ELR (cell line): Measurements from ENCODE around the gene SLC2A6.
"Not testable (repeated sequence)": the region's sequence is repeated elsewhere in the genome, so short reads cannot be mapped to it uniquely, and the experiment has no call there.

Experiments
- DNase-seq: peaks from one replicate; pipeline ENCODE4 v3.0.0-alpha.2; 2015; ENCODE audit warnings: low read depth

Gene SLC2A6

GRCh38 chr9:133460405-133461175, 18.3 kb downstream of the SLC2A6 start:
- peak; percentile 23 for DNase-seq

GRCh38 chr9:133459476-133460404, 19.2 kb downstream of the SLC2A6 start, which contains the start of gene CACFD1:
Gene CACFD1 (plus strand): TSS chr9:133459978. CDS start chr9:133460067, 89 bp downstream.
- peak; percentile 95 for DNase-seq

- DNase-seq = no peak
Observed at GRCh38 chr9:133458643-133459312, 20.1 kb downstream of the SLC2A6 start.

- no peak for DNase-seq
Observed at GRCh38 chr9:133457748-133458147, 21.2 kb downstream of the SLC2A6 start.

GRCh38 chr9:133457233-133457632, 21.7 kb downstream of the SLC2A6 start:
- no peak for DNase-seq

- no peak for DNase-seq
Observed at GRCh38 chr9:133456409-133456808, 22.5 kb downstream of the SLC2A6 start.

GRCh38 chr9:133455936-133456335, 23.0 kb downstream of the SLC2A6 start:
- DNase-seq = no peak

GRCh38 chr9:133454943-133455673, 23.8 kb downstream of the SLC2A6 start:
- no peak for DNase-seq

- no peak for DNase-seq
Observed at GRCh38 chr9:133454325-133454724, 24.6 kb downstream of the SLC2A6 start.

GRCh38 chr9:133453651-133454050, 25.2 kb downstream of the SLC2A6 start:
- no peak for DNase-seq

GRCh38 chr9:133452562-133452961, 26.3 kb downstream of the SLC2A6 start:
- DNase-seq = no peak

GRCh38 chr9:133451865-133452264, 27.0 kb downstream of the SLC2A6 start:
- not testable (repeated sequence) for DNase-seq

- DNase-seq = peak; percentile 46
Observed at GRCh38 chr9:133449760-133450159, 29.1 kb downstream of the SLC2A6 start.

GRCh38 chr9:133448487-133448972, 30.4 kb downstream of the SLC2A6 start:
- DNase-seq = no peak

- no peak for DNase-seq
Observed at GRCh38 chr9:133445293-133445969, 33.5 kb downstream of the SLC2A6 start.

GRCh38 chr9:133443982-133444381, 34.9 kb downstream of the SLC2A6 start:
- DNase-seq = peak; percentile 55

- DNase-seq = no peak
Observed at GRCh38 chr9:133443248-133443647, 35.7 kb downstream of the SLC2A6 start.

- no peak for DNase-seq
Observed at GRCh38 chr9:133441571-133441970, 37.3 kb downstream of the SLC2A6 start.

GRCh38 chr9:133440874-133441273, 38.0 kb downstream of the SLC2A6 start:
- DNase-seq = no peak

GRCh38 chr9:133439337-133439736, 39.6 kb downstream of the SLC2A6 start:
- DNase-seq = no peak
